ENCODE results near the gene MED25. TPM values are rescaled to one million over a fixed set of nuclear protein-coding genes. Genes with fewer than 3 reads are reported as not detected.

Gene MED25
- polyA plus RNA-seq, 3 donors, result 13.9 to 52.9 (median 18.5) TPM

DNA sequence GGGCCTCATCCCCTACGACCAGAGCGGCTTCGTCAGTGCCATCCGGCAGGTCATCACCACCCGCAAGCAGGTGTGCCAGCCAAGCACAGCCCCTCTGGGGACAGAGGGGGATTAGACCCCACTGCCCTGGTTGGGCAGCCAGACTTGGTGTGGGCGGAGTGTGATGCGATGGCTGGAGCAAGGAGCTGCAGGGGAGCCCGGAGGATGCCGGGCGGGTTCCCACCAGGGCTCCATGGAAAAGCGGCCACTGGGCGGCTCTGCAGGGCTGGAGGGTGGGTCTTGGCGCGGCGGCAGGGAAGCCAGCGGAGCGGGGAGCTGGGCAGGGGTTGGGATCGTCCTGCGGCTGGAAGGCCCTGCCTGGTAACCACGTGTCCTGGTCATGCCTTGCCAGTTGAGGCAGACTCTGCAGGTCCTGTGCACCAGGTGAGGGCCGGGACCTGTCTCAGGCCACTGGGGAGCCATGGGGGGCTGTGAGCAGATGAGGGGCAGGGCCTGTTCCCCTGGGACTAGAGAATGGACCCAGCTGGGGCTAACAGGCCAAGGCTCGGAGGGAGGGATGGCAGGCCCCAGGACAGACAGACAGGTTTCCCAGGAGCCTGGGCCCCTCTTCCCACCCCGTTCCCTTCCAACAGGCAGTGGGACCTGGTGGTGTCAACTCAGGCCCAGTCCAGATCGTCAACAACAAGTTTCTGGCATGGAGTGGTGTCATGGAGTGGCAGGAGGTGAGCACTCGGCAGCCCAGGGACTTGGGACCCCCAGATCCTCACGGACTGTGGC lies 39.2 kb downstream of the MED25 start:
- Histone ChIP-seq H3K36me3 (replicated peaks in 1 of 2; ENCODE audit: control insufficient read depth in 1 of 2, insufficient read depth in 2 of 2, low read length in 2 of 2) (peaks cover 37 to 54% of the 10 kb centered on the region in 2 donors), H3K9ac (ENCODE audit: insufficient read depth, low read length, poor library complexity, severe bottlenecking) (no peak overlapping the region), H3K9me3 (replicated peaks in 1 of 2; ENCODE audit: control insufficient read depth in 1 of 2, insufficient read depth in 1 of 2, low read length in 2 of 2) (peaks cover 0 to under 1% of the 10 kb centered on the region in 2 donors), H3K27me3 (ENCODE audit: control insufficient read depth in 2 of 2, insufficient read depth in 2 of 2, low read length in 2 of 2) (peaks cover 5 to 7% of the 10 kb centered on the region in 2 donors), H3K4me2 (replicated peaks; ENCODE audit: extremely low read depth, low read length, poor library complexity, severe bottlenecking) (no peak overlapping the region), H4K20me1 (ENCODE audit: insufficient read depth, low read length) (peaks cover 83% of the 10 kb centered on the region), H3K4me3 (replicated peaks in 1 of 3; ENCODE audit: low read depth in 2 of 3, low read length in 3 of 3) (no peak overlapping the region), H3K79me2 (ENCODE audit: insufficient read depth, low read length) (peaks cover 13% of the 10 kb centered on the region), H3K4me1 (ENCODE audit: control insufficient read depth in 1 of 2, insufficient read depth in 2 of 2, low read length in 2 of 2) (peaks cover 3 to 7% of the 10 kb centered on the region in 2 donors), H3K27ac (ENCODE audit: low read depth in 1 of 2, low read length in 2 of 2) (no peak overlapping the region), H2AFZ (ENCODE audit: insufficient read depth, low read depth, low read length, poor library complexity, severe bottlenecking) (no peak overlapping the region)
- Mint-ChIP-seq H3K36me3 (peaks cover 34 to 62% of the 10 kb centered on the region in 2 donors), H3K4me1 (peaks cover 14% of the 10 kb centered on the region), H3K27ac (peak overlapping the region in 2 of 7 donors; percentile 38 to 46), H3K4me3 (no peak overlapping the region), H3K27me3 (ENCODE audit: low read depth in 3 of 3) (peaks cover 9 to 10% (median 9%) of the 10 kb centered on the region in 3 donors), H3K9me3 (peaks cover 0 to 2% (median 0%) of the 10 kb centered on the region in 7 donors)
- WGBS (ENCODE audit: insufficient coverage), result 96% methylated on average over 23 of the region's 26 CpGs
- TF ChIP-seq, protein P1, sequence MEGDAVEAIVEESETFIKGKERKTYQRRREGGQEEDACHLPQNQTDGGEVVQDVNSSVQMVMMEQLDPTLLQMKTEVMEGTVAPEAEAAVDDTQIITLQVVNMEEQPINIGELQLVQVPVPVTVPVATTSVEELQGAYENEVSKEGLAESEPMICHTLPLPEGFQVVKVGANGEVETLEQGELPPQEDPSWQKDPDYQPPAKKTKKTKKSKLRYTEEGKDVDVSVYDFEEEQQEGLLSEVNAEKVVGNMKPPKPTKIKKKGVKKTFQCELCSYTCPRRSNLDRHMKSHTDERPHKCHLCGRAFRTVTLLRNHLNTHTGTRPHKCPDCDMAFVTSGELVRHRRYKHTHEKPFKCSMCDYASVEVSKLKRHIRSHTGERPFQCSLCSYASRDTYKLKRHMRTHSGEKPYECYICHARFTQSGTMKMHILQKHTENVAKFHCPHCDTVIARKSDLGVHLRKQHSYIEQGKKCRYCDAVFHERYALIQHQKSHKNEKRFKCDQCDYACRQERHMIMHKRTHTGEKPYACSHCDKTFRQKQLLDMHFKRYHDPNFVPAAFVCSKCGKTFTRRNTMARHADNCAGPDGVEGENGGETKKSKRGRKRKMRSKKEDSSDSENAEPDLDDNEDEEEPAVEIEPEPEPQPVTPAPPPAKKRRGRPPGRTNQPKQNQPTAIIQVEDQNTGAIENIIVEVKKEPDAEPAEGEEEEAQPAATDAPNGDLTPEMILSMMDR (IDR thresholded peaks at IDR 0.05), result no peak
- intact Hi-C loops (cut with micrococcal nuclease), result no loop called here
- no peak for DNase-seq

DNA sequence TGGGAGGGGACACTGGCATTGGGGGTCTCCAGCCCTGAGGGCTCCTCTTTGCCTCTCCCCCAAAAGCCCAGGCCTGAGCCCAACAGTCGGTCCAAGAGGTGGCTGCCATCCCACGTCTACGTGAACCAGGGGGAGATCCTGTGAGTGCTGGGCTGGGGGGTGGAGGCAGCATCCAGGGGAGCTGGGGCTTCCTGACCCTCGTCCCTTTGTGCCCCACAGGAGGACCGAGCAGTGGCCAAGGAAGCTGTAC lies 39.7 kb downstream of the MED25 start:
- peaks cover 79% of the 10 kb centered on the region for H4K20me1 ChIP-seq (ENCODE audit: insufficient read depth, low read length)

More for the DNA sequence above, 39.7 kb downstream of the MED25 start:
- H3K4me1 Mint-ChIP-seq, result peaks cover 9% of the 10 kb centered on the region
- Histone ChIP-seq H2AFZ (ENCODE audit: insufficient read depth, low read depth, low read length, poor library complexity, severe bottlenecking) (no peak overlapping the region), H3K4me1 (ENCODE audit: control insufficient read depth in 1 of 2, insufficient read depth in 2 of 2, low read length in 2 of 2) (peaks cover 0 to 2% of the 10 kb centered on the region in 2 donors), H3K79me2 (ENCODE audit: insufficient read depth, low read length) (peaks cover 8% of the 10 kb centered on the region), H3K9me3 (replicated peaks in 1 of 2; ENCODE audit: control insufficient read depth in 1 of 2, insufficient read depth in 1 of 2, low read length in 2 of 2) (no peaks in the 10 kb centered on the region), H3K36me3 (replicated peaks in 1 of 2; ENCODE audit: control insufficient read depth in 1 of 2, insufficient read depth in 2 of 2, low read length in 2 of 2) (peaks cover 41 to 54% of the 10 kb centered on the region in 2 donors), H3K4me2 (replicated peaks; ENCODE audit: extremely low read depth, low read length, poor library complexity, severe bottlenecking) (no peak overlapping the region), H3K27ac (ENCODE audit: low read depth in 1 of 2, low read length in 2 of 2) (no peak overlapping the region), H3K27me3 (ENCODE audit: control insufficient read depth in 2 of 2, insufficient read depth in 2 of 2, low read length in 2 of 2) (peaks cover 0 to 2% of the 10 kb centered on the region in 2 donors), H3K9ac (ENCODE audit: insufficient read depth, low read length, poor library complexity, severe bottlenecking) (no peak overlapping the region), H3K4me3 (replicated peaks in 1 of 3; ENCODE audit: low read depth in 2 of 3, low read length in 3 of 3) (no peak overlapping the region)
- H3K27ac Mint-ChIP-seq, result peak overlapping the region in 2 of 7 donors; percentile 38 to 46
- H3K9me3 Mint-ChIP-seq, result no peaks in the 10 kb centered on the region
- 74% methylated on average over 4 of the region's 5 CpGs for WGBS (ENCODE audit: insufficient coverage)
- TF ChIP-seq, protein P1 (IDR thresholded peaks at IDR 0.05), result no peak
- H3K27me3 Mint-ChIP-seq (ENCODE audit: low read depth in 3 of 3), result peaks cover 3 to 6% (median 4%) of the 10 kb centered on the region in 3 donors
- peaks cover 29 to 61% of the 10 kb centered on the region in 2 donors for H3K36me3 Mint-ChIP-seq
- intact Hi-C loops (cut with micrococcal nuclease), result no loop called here
- DNase-seq, result no peak
- no peak overlapping the region for H3K4me3 Mint-ChIP-seq
